Left renal cortex interstitium (tissue), 4 donors: ENCODE results near the gene HIC1. TPM values are rescaled to one million over a fixed set of nuclear protein-coding genes. Genes with fewer than 3 reads are reported as not detected.
A peak's percentile ranks its signal among the peaks of the same experiment; 100 is the strongest.

Experiments used
- DNase-seq, 4 donors: peaks; one replicate each; pipeline ENCODE4 v3.0.0-alpha.2; 2013; ENCODE audit warnings: low read depth in 4 of 4, low spot score in 2 of 4, missing footprints in 1 of 4
- polyA plus RNA-seq, 4 donors: library from polyadenylated mRNA; unstranded; fragments of 120-200 nt; gene quantifications; one replicate each; pipeline ENCODE4 v1.2.1, GENCODE V29; 2013; ENCODE audit not compliant: insufficient read length in 4 of 4

Gene HIC1
- polyA plus RNA-seq, 4 donors: 16.5 to 41.9 (median 24.8) TPM

GRCh38 chr17:2071455-2072281, 16.8 kb downstream of the HIC1 start:
- no peak for DNase-seq

- DNase-seq: no peak
Observed at GRCh38 chr17:2074919-2075318, 20.0 kb downstream of the HIC1 start.

- DNase-seq: no peak
Observed at GRCh38 chr17:2075336-2076086, 20.6 kb downstream of the HIC1 start.

GRCh38 chr17:2076087-2076984, 21.4 kb downstream of the HIC1 start:
- DNase-seq: no peak

GRCh38 chr17:2077040-2077439, 22.1 kb downstream of the HIC1 start:
- no peak for DNase-seq

GRCh38 chr17:2081564-2081963, 26.7 kb downstream of the HIC1 start:
- DNase-seq: no peak

- no peak for DNase-seq
Observed at GRCh38 chr17:2082003-2082781, 27.3 kb downstream of the HIC1 start.

GRCh38 chr17:2083613-2084035, 28.7 kb downstream of the HIC1 start:
- DNase-seq: no peak

- DNase-seq: no peak
Observed at GRCh38 chr17:2084036-2084765, 29.3 kb downstream of the HIC1 start.

- peak in 1 of 4 donors; percentile 74 for DNase-seq
Observed at GRCh38 chr17:2084766-2085647, 30.1 kb downstream of the HIC1 start.

- DNase-seq: no peak
Observed at GRCh38 chr17:2085648-2085949, 30.7 kb downstream of the HIC1 start.

- DNase-seq: no peak
Observed at GRCh38 chr17:2086306-2086705, 31.4 kb downstream of the HIC1 start.

- no peak for DNase-seq
Observed at GRCh38 chr17:2087597-2088211, 32.8 kb downstream of the HIC1 start.

- DNase-seq: no peak
Observed at GRCh38 chr17:2089021-2089422, 34.1 kb downstream of the HIC1 start.

- DNase-seq: no peak
Observed at GRCh38 chr17:2090210-2090641, 35.3 kb downstream of the HIC1 start.

- no peak for DNase-seq
Observed at GRCh38 chr17:2090804-2091534, 36.1 kb downstream of the HIC1 start.

- no peak for DNase-seq
Observed at GRCh38 chr17:2092253-2092652, 37.4 kb downstream of the HIC1 start.
